ACHN (cell line): ENCODE measurements around the gene AFTPH.

ENCODE experiments used
- DNase-seq: peaks from one replicate; pipeline ENCODE4 v3.0.0-alpha.2; 2015
- in situ Hi-C: cut with HindIII; loops from 2 replicates; pipeline ENCODE4 v1.10.0; 2017; ENCODE audit warnings: low sequenced_read_pairs, low pct_ligation_motif_present, low pct_unique_long_range_greater_than_20kb

Gene AFTPH

GRCh38 chr2:64624108-64624610 is 100.0 kb downstream of the AFTPH start:
- in situ Hi-C loops, result no loop called here
- DNase-seq, result no peak

DNA sequence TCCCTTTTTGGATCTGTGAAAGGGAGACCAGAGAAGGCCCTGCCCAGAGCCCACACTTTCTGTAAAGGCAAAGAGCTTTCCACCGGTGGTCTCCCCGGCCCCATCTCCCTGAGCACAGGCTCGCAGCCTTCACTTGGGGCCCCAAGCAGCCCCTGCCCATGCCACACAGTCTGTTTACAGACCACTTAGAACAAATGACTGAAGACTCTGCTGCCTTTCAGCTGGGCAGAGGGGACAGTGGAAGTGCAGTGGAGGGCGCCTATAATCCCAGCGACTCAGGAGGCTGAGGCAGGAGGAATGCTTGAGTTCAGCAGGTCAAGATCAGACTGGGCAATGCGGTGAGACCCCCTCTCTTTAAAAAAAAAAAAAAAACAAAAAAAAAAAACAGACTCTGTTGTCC is 100.7 kb downstream of the AFTPH start:
- no peak for DNase-seq
- in situ Hi-C loops, result no loop called here

- DNase-seq, result no peak
- in situ Hi-C loops, result no loop called here
Measured at GRCh38 chr2:64625299-64626145, 101.4 kb downstream of the AFTPH start.

DNA sequence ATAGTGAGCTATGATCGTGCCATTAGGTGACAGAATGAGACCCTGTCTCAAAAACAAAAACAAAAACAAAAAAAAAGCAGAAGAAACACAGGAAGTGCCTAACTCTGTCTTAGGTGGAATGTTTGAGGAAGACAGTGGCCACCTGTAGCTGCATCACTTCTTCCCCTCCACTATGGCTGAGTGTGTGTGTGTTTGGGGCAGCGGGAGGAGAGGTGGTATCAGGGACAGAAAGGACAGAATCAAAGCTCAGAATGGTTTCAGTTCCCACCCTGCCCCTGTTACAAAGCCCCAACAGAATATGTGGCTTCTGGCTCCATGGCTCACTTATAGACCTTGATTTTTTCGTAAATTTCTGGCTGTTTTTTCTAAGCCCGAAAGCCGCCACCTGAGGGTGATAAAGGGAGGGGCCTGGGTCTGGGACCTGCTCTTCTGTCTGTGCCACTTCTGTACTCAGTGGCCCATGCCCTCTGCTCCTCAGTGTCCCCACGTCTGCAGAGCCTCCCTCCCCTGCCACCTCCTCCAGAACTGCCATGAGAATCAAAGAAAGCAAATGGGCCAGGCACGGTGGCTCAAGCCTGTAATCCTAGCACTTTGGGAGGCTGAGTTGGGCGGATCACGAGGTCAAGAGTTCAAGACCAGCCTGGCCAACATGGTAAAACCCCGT is 102.2 kb downstream of the AFTPH start:
- in situ Hi-C loops, result no loop called here
- no peak for DNase-seq

DNA sequence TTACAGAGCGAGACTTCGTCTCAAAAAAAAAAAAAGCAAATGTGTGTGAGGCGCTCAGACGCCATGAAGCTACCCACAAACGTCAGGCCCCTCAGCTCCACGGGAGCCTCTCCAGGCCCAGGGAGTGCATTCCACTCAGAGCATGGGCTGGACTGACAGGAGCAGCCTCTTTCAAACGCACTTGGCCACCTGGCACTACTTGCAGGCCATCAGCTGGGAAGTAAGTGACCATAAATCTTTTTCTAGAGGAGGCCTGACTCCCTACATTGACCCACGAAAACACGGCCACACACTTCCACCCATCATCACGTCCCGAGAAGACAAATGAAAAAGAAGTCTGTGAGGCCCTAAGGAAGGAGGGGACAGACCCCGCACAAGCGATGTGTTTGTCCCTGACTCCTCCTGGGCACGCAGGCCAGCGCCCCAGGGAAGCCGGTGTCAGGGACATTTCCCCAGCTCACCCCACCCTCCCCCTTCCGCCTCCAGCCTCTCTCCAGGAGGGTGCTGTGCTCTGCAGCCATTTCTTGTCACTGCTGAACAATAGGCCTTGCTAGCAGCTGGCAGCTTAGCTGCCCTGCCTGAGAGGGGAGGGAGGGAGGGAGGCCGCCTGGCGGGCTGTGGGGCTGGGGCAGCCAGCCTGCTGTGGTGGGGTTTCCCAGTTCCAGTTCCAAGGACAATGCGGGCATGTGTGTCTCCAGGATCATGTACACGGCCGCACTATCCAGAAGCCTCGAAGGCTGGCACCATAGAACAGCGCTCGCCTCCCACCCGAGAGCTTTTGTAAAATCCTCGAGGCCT is 103.0 kb downstream of the AFTPH start:
- DNase-seq, result no peak
- in situ Hi-C loops, result no loop called here

- in situ Hi-C loops, result no loop called here
Measured at GRCh38 chr2:64627860-64628841, 104.0 kb downstream of the AFTPH start.

DNA sequence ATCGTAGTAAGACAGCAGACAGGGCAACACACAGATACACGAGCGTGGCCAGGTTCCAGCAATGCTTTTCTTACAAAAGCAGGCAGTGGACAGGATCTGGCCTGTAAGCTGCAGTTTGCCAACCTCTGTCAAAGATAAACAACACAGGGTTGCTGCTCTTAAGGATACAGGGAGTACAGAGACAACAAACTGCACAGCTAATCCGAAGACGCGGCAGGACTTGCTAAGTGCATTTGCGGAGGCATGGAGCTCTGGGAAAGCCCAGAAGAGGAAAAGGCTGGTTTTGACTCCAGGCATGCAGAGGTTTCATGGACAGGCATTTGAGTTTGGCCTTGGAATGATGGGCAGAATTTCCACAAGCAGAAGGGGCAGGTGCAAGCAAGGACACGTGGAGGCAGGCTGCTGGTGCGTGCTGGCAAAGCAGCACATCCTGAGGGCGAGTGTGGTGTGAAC is 105.2 kb downstream of the AFTPH start:
- in situ Hi-C loops, result no loop called here

More at GRCh38 chr2:64627860-64628841, 104.0 kb downstream of the AFTPH start:
- no peak for DNase-seq

DNA sequence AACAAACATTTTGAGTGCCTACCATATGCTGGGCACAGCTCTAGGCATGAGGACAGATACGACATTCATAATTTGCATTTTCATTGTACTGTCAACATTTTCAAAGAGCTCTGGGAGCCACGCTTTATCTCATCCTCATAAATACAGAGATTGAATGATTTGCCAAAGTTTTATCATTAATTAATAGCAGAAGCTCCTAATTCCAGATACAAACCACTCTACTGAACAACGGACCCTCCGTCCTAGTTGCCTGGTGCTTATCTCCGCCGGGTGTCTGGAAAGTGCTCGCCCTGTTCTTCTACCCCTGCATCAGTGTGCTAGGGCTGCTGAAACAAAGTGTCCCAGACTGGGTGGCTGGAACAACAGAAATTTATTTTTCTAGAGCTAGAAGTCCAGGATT is 105.7 kb downstream of the AFTPH start:
- no peak for DNase-seq
- in situ Hi-C loops, result no loop called here

More for the DNA sequence above, 105.2 kb downstream of the AFTPH start:
- no peak for DNase-seq

GRCh38 chr2:64630752-64631151 is 106.6 kb downstream of the AFTPH start:
- DNase-seq, result no peak
- in situ Hi-C loops, result no loop called here

- no peak for DNase-seq
- in situ Hi-C loops, result no loop called here
Measured at GRCh38 chr2:64631771-64632170, 107.6 kb downstream of the AFTPH start.

DNA sequence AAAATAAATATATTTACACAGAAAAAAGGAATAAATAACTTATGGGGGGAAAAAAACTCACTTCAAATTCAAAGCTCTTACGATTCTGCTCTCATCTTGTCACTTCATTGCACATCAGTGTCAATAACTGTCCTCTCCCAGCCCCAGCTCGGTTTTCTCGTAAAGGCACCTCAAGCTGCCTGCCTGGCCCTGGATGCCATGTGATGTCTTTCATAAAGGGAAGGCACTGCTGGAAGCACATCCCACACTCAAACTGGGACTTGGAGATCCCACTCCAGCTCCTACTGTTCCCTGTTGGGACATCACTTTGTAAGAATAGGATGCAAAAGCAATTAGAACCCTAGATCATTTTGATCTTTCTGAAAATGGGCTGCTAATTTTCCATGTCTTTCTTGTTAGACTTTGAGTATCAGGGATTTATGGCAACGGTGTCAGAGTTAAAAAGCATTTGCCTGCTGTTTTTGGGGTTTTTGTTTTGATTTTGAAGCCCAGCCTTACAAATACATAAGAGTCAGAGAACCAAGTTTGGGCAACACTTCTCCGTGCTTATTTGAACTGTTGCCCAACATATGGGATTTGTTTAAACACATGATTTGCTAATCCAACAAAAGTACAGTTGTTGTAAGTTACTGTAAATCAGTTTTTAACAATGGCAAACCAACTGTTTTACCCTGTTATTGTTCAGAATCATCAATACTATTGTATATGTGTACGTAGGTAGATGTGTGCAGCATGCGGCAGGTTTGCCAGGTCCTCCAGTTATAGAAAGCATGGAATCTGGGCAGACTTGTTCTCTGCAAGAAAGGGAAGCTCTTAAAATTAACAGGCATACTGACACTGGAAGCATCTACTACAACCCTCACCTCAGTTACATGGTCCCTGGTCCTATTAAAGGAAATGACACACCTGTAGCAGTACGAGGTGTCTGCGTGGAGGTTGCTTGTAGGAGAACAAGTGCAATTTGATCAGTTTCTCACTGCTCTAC is 109.0 kb downstream of the AFTPH start:
- in situ Hi-C loops, result no loop called here
- DNase-seq, result no peak

DNA sequence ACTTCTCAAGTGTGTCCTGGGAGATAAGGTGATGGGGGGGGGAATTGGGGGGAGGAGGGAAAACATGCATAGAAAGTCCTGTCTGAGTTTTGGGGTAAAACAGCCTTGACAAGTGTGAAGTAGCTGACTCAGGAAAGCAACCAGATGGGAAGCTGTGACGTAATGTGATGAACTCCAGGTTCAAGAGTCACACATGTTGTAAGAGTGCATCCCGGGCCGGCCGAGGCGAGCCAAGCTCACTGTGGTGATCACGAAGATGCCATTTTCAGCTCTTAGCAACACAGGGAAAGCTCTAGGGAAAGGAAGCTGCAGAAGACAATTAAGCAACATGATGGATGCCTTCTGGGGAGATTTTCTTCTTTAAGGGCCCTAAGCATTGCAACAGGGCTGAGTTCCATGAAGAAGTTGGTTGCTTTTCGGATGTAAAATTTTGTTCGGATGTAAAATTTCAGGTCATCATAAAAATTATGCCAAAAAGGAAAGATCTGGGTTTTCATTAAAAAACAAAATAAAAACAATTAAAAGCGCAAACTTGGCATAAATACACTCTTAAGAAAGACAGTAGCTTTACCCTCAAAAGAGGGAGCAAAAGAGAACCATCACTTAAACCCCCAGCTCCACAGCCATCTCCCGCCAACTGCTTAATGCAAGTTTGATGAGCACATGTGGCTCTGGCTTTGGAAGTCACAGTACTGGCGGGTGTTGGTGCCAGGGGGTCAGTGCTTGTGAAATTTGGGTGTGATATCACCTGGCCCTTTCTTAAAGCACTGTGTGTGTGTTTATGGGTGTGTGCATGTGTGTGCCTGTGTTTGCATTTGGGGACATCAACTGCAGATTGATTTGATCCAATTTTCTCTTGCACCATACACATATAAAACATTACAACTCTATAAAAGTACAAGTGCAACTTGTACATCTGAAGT is 110.5 kb downstream of the AFTPH start:
- no peak for DNase-seq
- in situ Hi-C loops, result no loop called here

DNA sequence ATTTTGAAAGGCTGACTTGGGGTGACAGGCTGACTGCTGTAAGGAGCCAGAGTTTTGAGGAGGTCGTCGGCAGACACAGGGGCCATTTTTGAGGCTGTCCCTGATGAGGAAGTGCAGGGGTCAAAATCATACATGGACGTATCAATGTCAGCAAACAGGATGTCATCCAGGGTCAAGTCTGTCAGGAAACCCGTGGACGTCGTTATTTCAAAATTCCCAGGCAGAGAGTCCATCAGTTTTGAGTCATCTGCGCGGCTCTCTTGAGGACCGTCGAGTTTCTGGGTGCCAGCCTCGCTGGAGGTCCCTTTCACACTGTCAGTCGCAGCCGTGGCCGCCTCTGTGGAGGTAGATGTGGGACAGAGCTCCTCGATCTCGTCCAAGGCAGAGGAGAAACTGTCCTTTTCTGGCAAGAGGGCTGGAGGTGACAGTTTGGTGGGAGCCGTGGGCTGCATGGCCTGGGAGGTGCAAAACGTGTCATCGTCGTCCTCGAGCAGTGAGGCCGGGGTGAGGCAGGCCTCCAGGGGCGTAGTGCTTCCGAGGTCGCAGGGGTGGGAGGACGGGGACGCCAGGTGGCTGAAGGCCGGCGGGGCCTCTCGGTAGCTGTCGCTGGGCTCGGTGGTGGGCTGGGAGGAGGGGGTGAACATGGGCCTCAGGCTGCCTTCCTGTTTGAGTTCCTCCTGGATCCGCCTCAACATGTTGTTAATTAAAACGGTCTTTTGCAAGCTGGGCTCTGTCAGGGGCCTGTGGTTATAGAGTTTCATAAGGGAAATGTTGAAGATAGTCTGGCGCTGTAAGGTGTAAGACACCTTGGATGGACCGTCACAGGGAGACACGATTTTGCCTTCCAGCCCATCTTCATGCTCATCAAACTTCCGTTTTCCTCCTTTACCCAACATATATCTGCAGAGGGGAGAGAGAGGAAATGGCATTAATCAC is 112.1 kb downstream of the AFTPH start:
- in situ Hi-C loops, result no loop called here

GRCh38 chr2:64637000-64637635 is 113.0 kb downstream of the AFTPH start:
- DNase-seq, result no peak
- in situ Hi-C loops, result no loop called here

More for the DNA sequence above, 112.1 kb downstream of the AFTPH start:
- no peak for DNase-seq
